Natural killer cell (primary cell): ENCODE data around the gene CCDC13. TPM values are rescaled to one million over a fixed set of nuclear protein-coding genes. Genes with fewer than 3 reads are reported as not detected.

ENCODE experiments used
- ATAC-seq, 3 donors: fragments of 150-1000 bp in 2 of 3; fragments of 200-7000 bp in 1 of 3; cut with Tn5 transposase; 1 replicate in 1 of 3; 2 replicates in 2 of 3; pipeline ENCODE4 v1.10.0; 2021; ENCODE audit warnings: mild to moderate bottlenecking in 2 of 3, moderate library complexity in 2 of 3
- DNase-seq, 2 donors: peaks; one replicate each; pipeline versions ENCODE4 v3.0.0 to v3.0.0-alpha.2; 2013 to 2021; ENCODE audit warnings: mixed read lengths in 1 of 2
- H3K27ac ChIP-seq: one replicate; pipeline ENCODE4 v1.5.1; 2013; ENCODE audit warnings: mild to moderate bottlenecking, low read length
- H3K27me3 ChIP-seq: one replicate; pipeline ENCODE4 v1.6.1; 2013; ENCODE audit warnings: low read length; ENCODE audit not compliant: control insufficient read depth, insufficient read depth
- H3K36me3 ChIP-seq: one replicate; pipeline ENCODE4 v1.6.1; 2013; ENCODE audit warnings: low read length; ENCODE audit not compliant: control insufficient read depth, insufficient read depth
- H3K4me1 ChIP-seq: one replicate; pipeline ENCODE4 v1.6.1; 2013; ENCODE audit warnings: low read length; ENCODE audit not compliant: control insufficient read depth, insufficient read depth
- H3K4me3 ChIP-seq: one replicate; pipeline ENCODE4 v1.5.1; 2013; ENCODE audit warnings: low read length
- H3K9me3 ChIP-seq: one replicate; pipeline ENCODE4 v1.6.1; 2013; ENCODE audit warnings: low read length; ENCODE audit not compliant: control insufficient read depth, insufficient read depth
- H3K27ac Mint-ChIP-seq, 2 donors: one replicate each; pipeline ENCODE4 v1.8.0; 2022; ENCODE audit warnings: mild to moderate bottlenecking in 2 of 2, mixed read lengths in 2 of 2, moderate library complexity in 1 of 2
- H3K27me3 Mint-ChIP-seq, 2 donors: one replicate each; pipeline ENCODE4 v1.8.0; 2022; ENCODE audit warnings: low read depth in 2 of 2, mixed read lengths in 2 of 2
- H3K36me3 Mint-ChIP-seq: one replicate; pipeline ENCODE4 v1.8.0; 2022; ENCODE audit warnings: mixed read lengths
- H3K4me1 Mint-ChIP-seq, 2 donors: one replicate each; pipeline ENCODE4 v1.8.0; 2022; ENCODE audit warnings: mixed read lengths in 2 of 2
- H3K4me3 Mint-ChIP-seq: one replicate; pipeline ENCODE4 v1.8.0; 2022; ENCODE audit warnings: mild to moderate bottlenecking, moderate library complexity, mixed read lengths
- H3K9me3 Mint-ChIP-seq, 2 donors: one replicate each; pipeline ENCODE4 v1.8.0; 2022; ENCODE audit warnings: mixed read lengths in 2 of 2
- WGBS: methylation state at CpG from one replicate; pipeline ENCODE4 v1.1.7; 2013; ENCODE audit warnings: missing lambda C conversion rate; ENCODE audit not compliant: insufficient coverage; 5-methylcytosine and 5-hydroxymethylcytosine counted together
- intact Hi-C: fragments of 100-400 bp; cut with micrococcal nuclease; formaldehyde crosslinking; loops from one replicate; pipeline ENCODE4 v1.14.2; 2022
- total RNA-seq, 4 donors: library from RNA; stranded (reverse); fragments of 120-200 nt in 1 of 4; gene quantifications; one replicate each; pipeline versions ENCODE4 v1.2.3 to v1.2.4, GENCODE V29; 2013 to 2022
- TF ChIP-seq, protein P1 (sequence below): fragments of 200-600 bp; IDR thresholded peaks from one replicate; pipeline ENCODE4 v1.8.0; 2022; ENCODE audit warnings: antibody characterized with exemption

Gene CCDC13
- total RNA-seq, 3 donors from 2014 or later (not counting 1 experiment from before 2014, with no cell fraction given) = 0.35 to 0.88 (median 0.47) TPM

DNA sequence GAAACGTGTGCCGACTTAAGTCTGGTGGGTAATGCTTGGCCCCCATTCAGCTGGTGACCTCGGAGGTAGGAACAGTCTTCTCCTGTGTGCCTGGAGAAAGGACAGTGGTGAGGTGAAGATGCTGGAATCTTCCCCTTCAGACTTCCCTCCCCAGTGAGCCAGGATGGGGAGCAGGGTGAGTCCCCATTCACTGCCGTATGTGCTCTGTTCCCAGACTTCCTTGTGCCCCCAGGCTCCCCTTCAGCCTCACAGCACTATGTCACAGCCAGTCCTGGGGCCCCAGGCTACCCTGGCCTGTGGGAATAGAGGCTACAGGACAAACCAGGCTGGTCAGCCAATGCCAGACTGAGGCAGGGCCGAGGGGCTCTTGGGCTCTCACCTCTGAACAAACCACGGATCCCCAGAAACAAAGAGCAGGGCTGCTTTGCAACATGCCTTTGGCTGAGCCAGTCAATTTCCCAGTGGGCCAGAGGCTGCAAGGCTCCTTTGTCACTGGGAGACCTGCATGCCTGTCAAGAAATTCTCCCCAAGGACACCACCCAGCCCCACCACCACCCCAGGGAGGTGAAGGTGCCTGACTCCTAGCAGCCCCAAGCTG is 38.7 kb downstream of the CCDC13 start:
- ATAC-seq (no peak), DNase-seq (no peak)
- Mint-ChIP-seq H3K4me1 (no peaks in the 10 kb centered on the region), H3K27me3 (peaks cover 3 to 7% of the 10 kb centered on the region in 2 donors), H3K27ac (no peak overlapping the region), H3K36me3 (no peaks in the 10 kb centered on the region), H3K4me3 (no peak overlapping the region), H3K9me3 (no peaks in the 10 kb centered on the region)
- WGBS = 81% methylated on average over 6 of the region's 6 CpGs
- no peaks in the 10 kb centered on the region for H3K4me1 ChIP-seq
- no peak overlapping the region for H3K4me3 ChIP-seq
- no peaks in the 10 kb centered on the region for H3K9me3 ChIP-seq
- H3K36me3 ChIP-seq = no peaks in the 10 kb centered on the region
- intact Hi-C loops = no loop called here
- H3K27me3 ChIP-seq = no peaks in the 10 kb centered on the region
- TF ChIP-seq, protein P1, sequence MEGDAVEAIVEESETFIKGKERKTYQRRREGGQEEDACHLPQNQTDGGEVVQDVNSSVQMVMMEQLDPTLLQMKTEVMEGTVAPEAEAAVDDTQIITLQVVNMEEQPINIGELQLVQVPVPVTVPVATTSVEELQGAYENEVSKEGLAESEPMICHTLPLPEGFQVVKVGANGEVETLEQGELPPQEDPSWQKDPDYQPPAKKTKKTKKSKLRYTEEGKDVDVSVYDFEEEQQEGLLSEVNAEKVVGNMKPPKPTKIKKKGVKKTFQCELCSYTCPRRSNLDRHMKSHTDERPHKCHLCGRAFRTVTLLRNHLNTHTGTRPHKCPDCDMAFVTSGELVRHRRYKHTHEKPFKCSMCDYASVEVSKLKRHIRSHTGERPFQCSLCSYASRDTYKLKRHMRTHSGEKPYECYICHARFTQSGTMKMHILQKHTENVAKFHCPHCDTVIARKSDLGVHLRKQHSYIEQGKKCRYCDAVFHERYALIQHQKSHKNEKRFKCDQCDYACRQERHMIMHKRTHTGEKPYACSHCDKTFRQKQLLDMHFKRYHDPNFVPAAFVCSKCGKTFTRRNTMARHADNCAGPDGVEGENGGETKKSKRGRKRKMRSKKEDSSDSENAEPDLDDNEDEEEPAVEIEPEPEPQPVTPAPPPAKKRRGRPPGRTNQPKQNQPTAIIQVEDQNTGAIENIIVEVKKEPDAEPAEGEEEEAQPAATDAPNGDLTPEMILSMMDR = no peak
- no peak overlapping the region for H3K27ac ChIP-seq

DNA sequence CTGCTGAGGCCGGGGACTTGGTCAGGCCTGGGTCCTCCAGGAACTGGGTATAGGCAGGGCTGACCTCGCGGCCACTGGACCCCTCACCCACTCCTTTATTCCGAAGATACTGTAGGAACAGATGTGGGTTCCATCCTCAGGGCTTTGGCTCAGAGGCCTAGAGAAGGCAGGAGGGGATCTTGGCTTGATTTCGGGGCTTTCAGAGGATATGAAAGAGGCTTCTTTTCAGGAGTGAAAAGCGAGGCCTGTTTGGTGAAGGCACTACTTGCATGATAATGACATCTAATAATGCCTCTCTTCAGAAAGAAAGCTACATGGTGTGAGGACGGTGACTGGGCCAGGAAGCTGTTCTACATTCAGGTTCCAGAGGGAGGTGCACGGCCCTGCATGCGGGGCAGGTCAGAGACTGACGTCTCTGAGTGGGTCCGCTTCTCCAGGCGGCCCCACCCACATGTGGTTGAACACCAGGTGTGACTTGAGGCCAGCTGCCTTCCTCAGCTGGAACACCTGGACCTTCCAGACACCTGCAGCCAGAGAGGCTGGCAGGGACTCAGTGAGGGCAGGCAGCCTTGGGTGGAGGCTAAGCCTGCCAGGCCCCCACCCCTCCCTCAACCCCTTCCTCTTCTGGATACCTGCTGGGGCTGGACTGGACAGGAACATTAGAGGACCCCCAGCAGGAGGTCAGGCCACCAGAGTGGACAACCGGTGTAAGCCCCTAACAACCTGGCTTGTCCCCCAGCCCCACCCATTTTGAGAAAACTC is 39.4 kb downstream of the CCDC13 start:
- DNase-seq (no peak), ATAC-seq (no peak)
- Mint-ChIP-seq H3K36me3 (no peaks in the 10 kb centered on the region), H3K27me3 (peaks cover 3 to 4% of the 10 kb centered on the region in 2 donors), H3K4me3 (no peak overlapping the region), H3K4me1 (no peaks in the 10 kb centered on the region), H3K9me3 (no peaks in the 10 kb centered on the region), H3K27ac (no peak overlapping the region)
- no peak overlapping the region for H3K4me3 ChIP-seq
- 88% methylated on average over 13 of the region's 13 CpGs for WGBS
- H3K4me1 ChIP-seq = no peaks in the 10 kb centered on the region
- H3K36me3 ChIP-seq = no peaks in the 10 kb centered on the region
- no peak overlapping the region for H3K27ac ChIP-seq
- TF ChIP-seq, protein P1 = no peak
- no peaks in the 10 kb centered on the region for H3K27me3 ChIP-seq
- intact Hi-C loops = no loop called here
- no peaks in the 10 kb centered on the region for H3K9me3 ChIP-seq

DNA sequence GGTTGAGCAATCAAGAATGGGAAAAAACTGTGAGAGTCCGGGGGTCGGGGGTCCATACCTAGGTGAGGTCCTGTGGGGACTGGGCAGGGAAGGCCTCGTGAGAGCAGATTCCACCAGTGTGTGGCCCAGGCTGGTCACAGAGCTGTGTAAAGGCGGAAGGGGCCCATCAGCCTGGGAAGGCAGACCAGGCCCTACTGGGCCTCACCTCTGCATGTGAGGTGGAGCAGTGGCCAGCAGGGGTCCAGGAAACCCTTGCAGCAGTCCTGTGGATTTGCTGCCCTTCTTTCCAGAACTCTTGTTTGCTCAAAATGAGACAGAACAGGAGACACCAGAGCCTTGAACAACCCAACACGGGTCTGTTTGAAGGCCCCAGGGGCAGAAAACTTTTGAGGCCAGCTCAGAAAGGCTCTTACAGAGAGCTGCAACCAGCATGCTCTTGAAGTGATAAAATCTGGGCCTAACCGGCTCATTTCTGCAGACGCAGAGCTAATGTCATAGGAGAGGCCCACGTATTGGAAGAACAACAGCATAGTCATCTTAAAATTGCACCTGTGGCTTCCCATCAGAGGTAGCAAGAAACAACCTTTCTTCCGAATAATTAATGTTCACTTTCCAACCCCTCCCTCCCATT is 40.1 kb downstream of the CCDC13 start:
- no peak overlapping the region for H3K27ac Mint-ChIP-seq
- no peak overlapping the region for H3K4me3 Mint-ChIP-seq
- ATAC-seq (no peak), DNase-seq (no peak)
- Histone ChIP-seq H3K27ac (no peak overlapping the region), H3K9me3 (no peaks in the 10 kb centered on the region), H3K36me3 (no peaks in the 10 kb centered on the region), H3K27me3 (no peaks in the 10 kb centered on the region), H3K4me1 (no peaks in the 10 kb centered on the region), H3K4me3 (no peak overlapping the region)
- peaks cover 0 to 3% of the 10 kb centered on the region in 2 donors for H3K27me3 Mint-ChIP-seq
- H3K4me1 Mint-ChIP-seq = no peaks in the 10 kb centered on the region
- H3K9me3 Mint-ChIP-seq = no peaks in the 10 kb centered on the region
- TF ChIP-seq, protein P1 = no peak
- H3K36me3 Mint-ChIP-seq = no peaks in the 10 kb centered on the region
- intact Hi-C loops = no loop called here
- WGBS = 88% methylated on average over 9 of the region's 9 CpGs
